ENCODE measurements around the gene ULK1.

DNA sequence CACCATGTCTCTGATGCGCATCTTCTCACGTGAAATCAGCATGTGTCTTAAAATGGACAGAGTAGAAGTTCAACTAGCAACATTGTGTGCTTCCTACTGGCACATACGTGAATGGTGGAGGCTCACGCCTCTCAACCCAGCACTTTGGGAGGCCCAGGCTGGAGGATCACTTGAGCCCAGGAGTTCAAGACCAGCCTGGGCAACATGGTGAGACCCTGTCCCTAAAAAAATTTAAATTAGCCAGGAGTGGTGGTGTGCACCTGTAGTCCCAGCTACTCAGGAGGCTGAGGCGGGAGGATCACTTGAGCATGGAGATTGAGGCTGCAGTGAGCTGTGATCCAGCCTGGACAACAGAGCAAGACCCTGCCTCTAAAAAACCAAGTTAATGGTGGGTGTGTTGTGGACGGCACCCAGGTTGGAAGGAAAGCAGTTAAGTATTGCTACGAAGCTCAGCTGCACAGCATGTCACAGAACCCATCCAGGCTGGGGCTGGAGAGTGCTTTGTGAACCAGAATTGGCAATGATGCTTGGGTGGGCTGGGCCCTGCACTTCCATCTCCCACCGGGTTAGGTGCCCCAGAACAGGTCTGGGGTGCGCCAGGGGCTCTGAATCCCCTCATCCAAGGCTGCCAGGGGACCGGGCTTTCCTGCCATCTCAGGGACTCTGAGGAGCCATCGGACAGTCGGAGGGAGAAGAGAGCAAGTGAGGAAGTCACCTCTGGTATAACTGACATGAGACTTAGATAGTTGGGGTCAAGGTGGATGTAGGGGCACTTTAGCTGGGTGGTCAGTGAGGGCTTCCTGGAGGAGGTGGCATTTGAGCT lies 33.0 kb upstream of the ULK1 start:
- no peak for TF ChIP-seq EZH2 (IDR thresholded peaks at IDR 0.05; ENCODE audit: low read length)
- TF ChIP-seq, protein P1, sequence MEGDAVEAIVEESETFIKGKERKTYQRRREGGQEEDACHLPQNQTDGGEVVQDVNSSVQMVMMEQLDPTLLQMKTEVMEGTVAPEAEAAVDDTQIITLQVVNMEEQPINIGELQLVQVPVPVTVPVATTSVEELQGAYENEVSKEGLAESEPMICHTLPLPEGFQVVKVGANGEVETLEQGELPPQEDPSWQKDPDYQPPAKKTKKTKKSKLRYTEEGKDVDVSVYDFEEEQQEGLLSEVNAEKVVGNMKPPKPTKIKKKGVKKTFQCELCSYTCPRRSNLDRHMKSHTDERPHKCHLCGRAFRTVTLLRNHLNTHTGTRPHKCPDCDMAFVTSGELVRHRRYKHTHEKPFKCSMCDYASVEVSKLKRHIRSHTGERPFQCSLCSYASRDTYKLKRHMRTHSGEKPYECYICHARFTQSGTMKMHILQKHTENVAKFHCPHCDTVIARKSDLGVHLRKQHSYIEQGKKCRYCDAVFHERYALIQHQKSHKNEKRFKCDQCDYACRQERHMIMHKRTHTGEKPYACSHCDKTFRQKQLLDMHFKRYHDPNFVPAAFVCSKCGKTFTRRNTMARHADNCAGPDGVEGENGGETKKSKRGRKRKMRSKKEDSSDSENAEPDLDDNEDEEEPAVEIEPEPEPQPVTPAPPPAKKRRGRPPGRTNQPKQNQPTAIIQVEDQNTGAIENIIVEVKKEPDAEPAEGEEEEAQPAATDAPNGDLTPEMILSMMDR (optimal IDR thresholded peaks at IDR 0.05 in 1 of 3, IDR thresholded peaks at IDR 0.05 in 1 of 3, conservative IDR thresholded peaks at IDR 0.05 in 1 of 3; ENCODE audit: extremely low read depth in 1 of 3, insufficient read depth in 2 of 3, low read length in 3 of 3), result no peak
